HG02763 (cell line): ENCODE data around the gene HNRNPCL4.
"Not testable (repeated sequence)": the region's sequence is repeated elsewhere in the genome, so short reads cannot be mapped to it uniquely, and the experiment has no call there.

Source experiments
- ATAC-seq: cut with Tn5 transposase; IDR thresholded peaks from one replicate; pipeline ENCODE4 v1.9.1; 2021; ENCODE audit warnings: mild to moderate bottlenecking, moderate library complexity; ENCODE audit not compliant: unreplicated experiment

Gene HNRNPCL4

GRCh38 chr1:13165531-13165930 lies at the start of gene HNRNPCL4:
Gene HNRNPCL4 (minus strand): TSS chr1:13165631. CDS start chr1:13165467, 164 bp downstream.
- not testable (repeated sequence) for ATAC-seq

GRCh38 chr1:13208712-13209111 lies 43.3 kb upstream of the HNRNPCL4 start:
- not testable (repeated sequence) for ATAC-seq

- not testable (repeated sequence) for ATAC-seq
These were observed 35.9 kb upstream of the HNRNPCL4 start, which contains the start of gene PRAMEF13 for GRCh38 chr1:13201309-13201708. Gene PRAMEF13 (minus strand): TSS chr1:13201409. CDS start chr1:13199589, 1,820 bp downstream.

- not testable (repeated sequence) for ATAC-seq
These were observed 6.1 kb upstream of the HNRNPCL4 start, which contains the start of gene PRAMEF9 for GRCh38 chr1:13171548-13171947. Gene PRAMEF9 (plus strand): TSS chr1:13171848. CDS start chr1:13175281, 3,433 bp downstream.

GRCh38 chr1:13155909-13156308 lies 9.5 kb downstream of the HNRNPCL4 start, which contains the start of gene PRAMEF26:
Gene PRAMEF26 (minus strand): TSS chr1:13156009. CDS start chr1:13153095, 2,914 bp downstream.
- ATAC-seq: not testable (repeated sequence)

- ATAC-seq: not testable (repeated sequence)
These were observed 48.7 kb downstream of the HNRNPCL4 start, which contains the start of gene HNRNPCL2 for GRCh38 chr1:13116754-13117153. Gene HNRNPCL2 (minus strand): TSS chr1:13116854. CDS start chr1:13116400, 454 bp downstream.
